GM12878 (cell line): Measurements from ENCODE around the gene AATF. TPM values are rescaled to one million over a fixed set of nuclear protein-coding genes. Genes with fewer than 3 reads are reported as not detected.

Experiments
- ATAC-seq: fragments of 200-7000 bp; cut with Tn5 transposase; 3 replicates; pipeline ENCODE4 v1.9.1; 2020; ENCODE audit warnings: mild to moderate bottlenecking, moderate library complexity
- BruUV-seq: library from RNA; stranded (reverse); fragments of 400-500 nt; replicated peaks from 2 replicates; lab custom pipeline; 2021; lab: Mats Ljungman, UMichigan
- CTCF ChIA-PET: fragments of 300-600 bp; sonication (Branson Sonifier 250); formaldehyde crosslinking; extraction: SDS; loops from one replicate; lab custom pipeline; 2021; ENCODE audit warnings: inconsistent platforms; lab: Yijun Ruan, JAX
- POLR2A ChIA-PET: fragments of 350-600 bp; formaldehyde crosslinking; extraction: SDS; loops from one replicate; lab custom pipeline; 2021; ENCODE audit warnings: inconsistent platforms; lab: Charles Lee
- RAD21 ChIA-PET: fragments of 300-600 bp; sonication (Branson Sonifier 250); formaldehyde crosslinking; loops from one replicate; lab custom pipeline; 2023; ENCODE audit warnings: antibody characterized with exemption; ENCODE audit not compliant: unreplicated experiment; lab: Charles Lee
- SMC1A ChIA-PET: fragments of 300-600 bp; sonication (Branson Sonifier 250); formaldehyde crosslinking; loops from one replicate; lab custom pipeline; 2023; ENCODE audit not compliant: unreplicated experiment, uncharacterized antibody; lab: Charles Lee
- DNase-seq: peaks from one replicate; pipeline ENCODE4 v3.0.0-alpha.2; 2011; ENCODE audit warnings: low read depth, low spot score
- FAIRE-seq: peaks from 3 replicates; lab custom pipeline; 2011; peaks lifted over from hg19 to GRCh38; lab: Jason Lieb, UNC
- H2AFZ ChIP-seq: 2 replicates; pipeline ENCODE4 v1.6.0; 2011; ENCODE audit warnings: low read depth, low read length, control low read depth; ENCODE audit not compliant: control insufficient read depth
- H3K27ac ChIP-seq: 2 replicates; pipeline ENCODE4 v1.5.1; 2011; ENCODE audit warnings: control low read depth; ENCODE audit not compliant: control insufficient read depth, insufficient read depth
- H3K27me3 ChIP-seq, 2 experiments: replicated peaks in 1 of 2; 2 replicates each; pipeline versions ENCODE4 v1.6.0 to v1.6.1; 2011; ENCODE audit warnings: low read length in 1 of 2; ENCODE audit not compliant: control insufficient read depth in 2 of 2, insufficient read depth in 2 of 2
- H3K36me3 ChIP-seq, 2 experiments: 2 replicates each; pipeline ENCODE4 v1.5.1; 2011; ENCODE audit warnings: low read length in 1 of 2; ENCODE audit not compliant: control insufficient read depth in 2 of 2, insufficient read depth in 2 of 2
- H3K4me1 ChIP-seq: 2 replicates; pipeline ENCODE4 v1.6.1; 2011; ENCODE audit warnings: mild to moderate bottlenecking, low read length, moderate library complexity, mixed read lengths; ENCODE audit not compliant: control insufficient read depth, insufficient read depth
- H3K4me2 ChIP-seq: 2 replicates; pipeline ENCODE4 v1.6.0; 2011; ENCODE audit warnings: control low read depth; ENCODE audit not compliant: control insufficient read depth, insufficient read depth
- H3K4me3 ChIP-seq: fragments of 200-600 bp; sonication (generic); 2 replicates; pipeline ENCODE4 v1.5.1; 2016
- H3K79me2 ChIP-seq: 2 replicates; pipeline ENCODE4 v1.6.0; 2011; ENCODE audit warnings: low read length; ENCODE audit not compliant: control insufficient read depth, insufficient read depth
- H3K9ac ChIP-seq: 2 replicates; pipeline ENCODE4 v1.8.0; 2011; ENCODE audit warnings: low read length, control low read depth, mixed read lengths; ENCODE audit not compliant: control insufficient read depth, insufficient read depth
- H3K9me3 ChIP-seq: replicated peaks from 3 replicates; pipeline ENCODE4 v1.5.1; 2011; ENCODE audit warnings: mild to moderate bottlenecking, low read length; ENCODE audit not compliant: control insufficient read depth, insufficient read depth
- H4K20me1 ChIP-seq: 2 replicates; pipeline ENCODE4 v1.6.0; 2011; ENCODE audit not compliant: control insufficient read depth, insufficient read depth
- BCL3 ChIP-seq: IDR thresholded peaks from 2 replicates; pipeline ENCODE4 v1.6.1; 2011; ENCODE audit warnings: borderline replicate concordance, low read depth, mild to moderate bottlenecking, moderate library complexity, low read length; ENCODE audit not compliant: insufficient read depth, poor library complexity, severe bottlenecking
- CBFB ChIP-seq: IDR thresholded peaks from 2 replicates; pipeline ENCODE4 v1.6.1; 2016; ENCODE audit warnings: antibody characterized with exemption, low read depth
- DPF2 ChIP-seq: fragments of 450-650 bp; IDR thresholded peaks from 2 replicates; pipeline ENCODE4 v1.6.1; 2017; ENCODE audit warnings: mild to moderate bottlenecking
- ESRRA ChIP-seq: IDR thresholded peaks from 2 replicates; pipeline ENCODE4 v1.6.1; 2012; ENCODE audit warnings: mild to moderate bottlenecking, low read length, improper control_type of control experiment
- EZH2 ChIP-seq: IDR thresholded peaks from 2 replicates; pipeline ENCODE4 v1.6.1; 2012; ENCODE audit warnings: low read depth, mild to moderate bottlenecking, control low read depth, inconsistent platforms, low read length, borderline replicate concordance; ENCODE audit not compliant: control insufficient read depth
- LARP7 ChIP-seq: fragments of 450-650 bp; IDR thresholded peaks from 2 replicates; pipeline ENCODE4 v1.6.1; 2017; ENCODE audit warnings: mild to moderate bottlenecking
- MXI1 ChIP-seq: fragments of 150-350 bp; IDR thresholded peaks from 2 replicates; pipeline ENCODE4 v1.6.1; 2011; ENCODE audit warnings: low read depth, mild to moderate bottlenecking, inconsistent platforms, low read length, improper control_type of control experiment
- NFIC ChIP-seq: IDR thresholded peaks from 2 replicates; pipeline ENCODE4 v1.6.1; 2012; ENCODE audit warnings: low read depth, mild to moderate bottlenecking, inconsistent platforms, low read length, moderate library complexity
- NFXL1 ChIP-seq: fragments of 450-650 bp; IDR thresholded peaks from 2 replicates; pipeline ENCODE4 v1.6.1; 2017; ENCODE audit warnings: antibody characterized with exemption, mild to moderate bottlenecking, borderline replicate concordance
- NFYB ChIP-seq: IDR thresholded peaks from 2 replicates; pipeline ENCODE4 v1.6.1; 2011; ENCODE audit warnings: low read depth, mild to moderate bottlenecking, low read length, improper control_type of control experiment, moderate library complexity; ENCODE audit not compliant: insufficient read depth
- POLR2A ChIP-seq: IDR thresholded peaks from 2 replicates; pipeline ENCODE4 v1.6.1; 2011; ENCODE audit warnings: low read depth, mild to moderate bottlenecking, low read length
- POU2F2 ChIP-seq: IDR thresholded peaks from 3 replicates; pipeline ENCODE4 v1.6.1; 2011; ENCODE audit warnings: low read depth, mild to moderate bottlenecking, low read length, borderline replicate concordance
- RUNX3 ChIP-seq: IDR thresholded peaks from 2 replicates; pipeline ENCODE4 v1.6.1; 2012; ENCODE audit warnings: low read length, inconsistent platforms
- SMAD1 ChIP-seq: fragments of 450-650 bp; IDR thresholded peaks from 2 replicates; pipeline ENCODE4 v1.6.1; 2018; ENCODE audit warnings: mild to moderate bottlenecking, low read depth; ENCODE audit not compliant: partially characterized antibody
- SRF ChIP-seq, 2 experiments: IDR thresholded peaks; 2 replicates each; pipeline ENCODE4 v1.6.1; 2011; ENCODE audit warnings: low read depth in 2 of 2, low read length in 2 of 2, mild to moderate bottlenecking in 1 of 2, moderate library complexity in 1 of 2
- TCF12 ChIP-seq: IDR thresholded peaks from 2 replicates; pipeline ENCODE4 v1.6.1; 2011; ENCODE audit warnings: low read depth, mild to moderate bottlenecking, low read length
- WGBS: methylation state at CpG from one replicate; pipeline ENCODE4 v1.1.6; 2016; ENCODE audit warnings: low lambda C conversion rate; ENCODE audit not compliant: insufficient replicate concordance, insufficient coverage; ENCODE audit errors: missing lambda C conversion rate; 5-methylcytosine and 5-hydroxymethylcytosine counted together
- in situ Hi-C: fragments of 300-500 bp; cut with MboI; formaldehyde crosslinking; loops from 9 replicates; pipeline ENCODE4 v1.14.3; 2018; ENCODE audit warnings: mixed read lengths
- intact Hi-C: fragments of 100-400 bp; cut with micrococcal nuclease; formaldehyde crosslinking; loops from one replicate; pipeline ENCODE4 v1.14.2; 2022; ENCODE audit not compliant: unreplicated experiment
- polyA plus RNA-seq, 11 experiments: library from polyadenylated mRNA; depleted of rRNA in 4 of 11; unstranded in 6 of 11; stranded (reverse) in 5 of 11; fragments of >200 nt; fragmentation: Nextera tagmentation in 4 of 11; fragmentation: Illumina TruSeq in 1 of 11; extraction: Ambion mirVana in 4 of 11; extraction: Trizol in 1 of 11; gene quantifications; 1 replicate in 1 of 11; 2 replicates in 10 of 11; pipeline versions ENCODE4 v1.2.1 to v1.2.3, GENCODE V29; 2011 to 2016; ENCODE audit warnings: inconsistent platforms in 2 of 11, missing spikeins in 2 of 11, low read depth in 1 of 11
- total RNA-seq, 4 experiments: library from RNA; depleted of rRNA in 3 of 4; stranded (reverse); fragments of >200 nt in 3 of 4; fragmentation: Illumina TruSeq in 1 of 4; extraction: Trizol in 1 of 4; gene quantifications; 2 replicates each; pipeline versions ENCODE4 v1.2.1 to v1.2.3, GENCODE V29; 2013 to 2021

AATF gene
- total and polyA plus RNA-seq, 10 of the 15 experiments (the other 5 are each of a cell fraction or from before 2014, with no cell fraction given) = 36.8 to 110 (median 77.9) TPM

GRCh38 chr17:37028040-37028439 lies 79.3 kb downstream of the AATF start (continued):
- no peak for TF ChIP-seq POU2F2
- TF ChIP-seq EZH2 = no peak
- no peak for TF ChIP-seq SMAD1

DNA sequence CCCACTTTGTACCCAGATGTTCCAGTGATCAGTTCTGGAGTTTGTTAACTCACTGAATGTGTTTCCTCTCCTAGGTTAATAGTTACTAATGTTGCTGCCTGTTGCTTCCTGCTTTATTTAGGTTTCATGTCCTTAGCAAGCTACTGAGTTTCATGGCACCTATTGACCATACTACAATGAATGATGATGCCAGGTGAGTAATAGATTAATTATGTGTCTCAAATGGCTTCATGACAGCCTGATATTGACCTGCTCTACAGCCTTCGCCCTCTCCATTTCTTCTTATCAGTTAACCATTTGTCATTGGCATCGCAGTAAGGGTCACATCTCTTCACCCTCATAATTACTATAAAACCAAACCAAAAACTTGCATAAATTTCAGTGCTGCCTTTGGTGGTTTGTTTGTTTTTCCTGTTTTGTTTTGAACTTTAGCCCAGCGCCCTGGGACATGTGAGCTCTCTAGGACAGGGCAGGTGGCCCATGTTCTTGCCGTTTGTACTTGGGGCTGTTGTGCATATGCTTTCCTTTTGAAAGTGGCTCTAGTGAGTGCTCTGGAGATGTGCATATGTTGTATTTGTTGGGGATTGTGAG lies 82.8 kb downstream of the AATF start:
- FAIRE-seq = no peak
- no peak for ATAC-seq
- Histone ChIP-seq H4K20me1 (no peaks in the 10 kb centered on the region), H3K4me3 (no peak overlapping the region), H3K27ac (no peak overlapping the region), H3K36me3 (peaks cover 0 to 14% of the 10 kb centered on the region in 2 experiments; a peak in 1 of 4 replicates), H2AFZ (no peak overlapping the region), H3K79me2 (no peaks in the 10 kb centered on the region), H3K27me3 (no peaks in the 10 kb centered on the region), H3K9me3 (no peaks in the 10 kb centered on the region; the same call in 2 of the 3 replicates), H3K4me1 (peaks cover 2% of the 10 kb centered on the region), H3K9ac (no peak overlapping the region), H3K4me2 (no peak overlapping the region)
- ChIA-PET RAD21 (no interaction called here), CTCF (interaction anchor here (0.6 to 1.2 kb wide), 3 partner anchors 16 to 472 kb away, joined by 3 read pairs; no protein-coding TSS in a partner anchor), POLR2A (no interaction called here), SMC1A (interaction anchor here (0.6 kb wide), 1 partner anchor 187 kb away, joined by 3 read pairs; no protein-coding TSS in a partner anchor)
- in situ Hi-C loops = no loop called here
- TF ChIP-seq SRF (IDR thresholded peaks at IDR 0.05; ENCODE audit: low read depth in 2 of 2, low read length in 2 of 2) (no peak), DPF2 (no peak), NFIC (no peak), MXI1 (no peak), BCL3 (no peak), NFXL1 (no peak), POLR2A (no peak), CBFB (no peak), ESRRA (no peak), LARP7 (no peak), TCF12 (no peak), NFYB (no peak), RUNX3 (no peak)
- BruUV-seq = no TSS peak
- DNase-seq = no peak
- WGBS = 92% methylated on average over 4 of the region's 4 CpGs
- intact Hi-C loops = no loop called here
